ENCODE measurements around the gene PTGER4. TPM values are rescaled to one million over a fixed set of nuclear protein-coding genes. Genes with fewer than 3 reads are reported as not detected.

The PTGER4 gene
- total and polyA plus RNA-seq, 9 donors = 0.66 to 8.8 (median 2.8) TPM

- Histone ChIP-seq H3K27ac (no peak overlapping the region), H3K4me3 (no peak overlapping the region), H3K36me3 (no peaks in the 10 kb centered on the region), H3K4me1 (ENCODE audit: insufficient read depth) (peaks cover 4% of the 10 kb centered on the region), H3K9me3 (no peaks in the 10 kb centered on the region), H3K27me3 (no peaks in the 10 kb centered on the region)
- DNase-seq = no peak
- TF ChIP-seq, protein P1, sequence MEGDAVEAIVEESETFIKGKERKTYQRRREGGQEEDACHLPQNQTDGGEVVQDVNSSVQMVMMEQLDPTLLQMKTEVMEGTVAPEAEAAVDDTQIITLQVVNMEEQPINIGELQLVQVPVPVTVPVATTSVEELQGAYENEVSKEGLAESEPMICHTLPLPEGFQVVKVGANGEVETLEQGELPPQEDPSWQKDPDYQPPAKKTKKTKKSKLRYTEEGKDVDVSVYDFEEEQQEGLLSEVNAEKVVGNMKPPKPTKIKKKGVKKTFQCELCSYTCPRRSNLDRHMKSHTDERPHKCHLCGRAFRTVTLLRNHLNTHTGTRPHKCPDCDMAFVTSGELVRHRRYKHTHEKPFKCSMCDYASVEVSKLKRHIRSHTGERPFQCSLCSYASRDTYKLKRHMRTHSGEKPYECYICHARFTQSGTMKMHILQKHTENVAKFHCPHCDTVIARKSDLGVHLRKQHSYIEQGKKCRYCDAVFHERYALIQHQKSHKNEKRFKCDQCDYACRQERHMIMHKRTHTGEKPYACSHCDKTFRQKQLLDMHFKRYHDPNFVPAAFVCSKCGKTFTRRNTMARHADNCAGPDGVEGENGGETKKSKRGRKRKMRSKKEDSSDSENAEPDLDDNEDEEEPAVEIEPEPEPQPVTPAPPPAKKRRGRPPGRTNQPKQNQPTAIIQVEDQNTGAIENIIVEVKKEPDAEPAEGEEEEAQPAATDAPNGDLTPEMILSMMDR (IDR thresholded peaks at IDR 0.05) = no peak
- no peak for TF ChIP-seq EP300 (IDR thresholded peaks at IDR 0.05)
- no peak for TF ChIP-seq POLR2A (IDR thresholded peaks at IDR 0.05)
- 25 to 33% (median 31%) methylated on average over 3 of the region's 3 CpGs for WGBS, 3 donors
- intact Hi-C loops (cut with DNase I) = no loop called here
Observed at GRCh38 chr5:40733879-40734563, 54.3 kb downstream of the PTGER4 start.

GRCh38 chr5:40734986-40735385, 55.3 kb downstream of the PTGER4 start:
- H3K9me3 ChIP-seq = no peaks in the 10 kb centered on the region
- intact Hi-C loops (cut with DNase I) = no loop called here
- peaks cover 4% of the 10 kb centered on the region for H3K4me1 ChIP-seq (ENCODE audit: insufficient read depth)
- no peak for DNase-seq
- H3K27me3 ChIP-seq = no peaks in the 10 kb centered on the region
- no peak overlapping the region for H3K4me3 ChIP-seq
- 64 to 74% (median 70%) methylated on average over 2 of the region's 2 CpGs for WGBS, 3 donors
- H3K36me3 ChIP-seq = no peaks in the 10 kb centered on the region
- H3K27ac ChIP-seq = no peak overlapping the region
- TF ChIP-seq POLR2A (IDR thresholded peaks at IDR 0.05) = no peak
- TF ChIP-seq, protein P1 (IDR thresholded peaks at IDR 0.05) = no peak
- TF ChIP-seq EP300 (IDR thresholded peaks at IDR 0.05) = no peak

GRCh38 chr5:40735609-40736008, 55.9 kb downstream of the PTGER4 start:
- peaks cover 4% of the 10 kb centered on the region for H3K4me1 ChIP-seq (ENCODE audit: insufficient read depth)
- intact Hi-C loops (cut with DNase I) = no loop called here
- no peaks in the 10 kb centered on the region for H3K27me3 ChIP-seq
- no peaks in the 10 kb centered on the region for H3K36me3 ChIP-seq
- no peak overlapping the region for H3K4me3 ChIP-seq
- DNase-seq = no peak
- TF ChIP-seq EP300 (IDR thresholded peaks at IDR 0.05) = no peak
- TF ChIP-seq POLR2A (IDR thresholded peaks at IDR 0.05) = no peak
- TF ChIP-seq, protein P1 (IDR thresholded peaks at IDR 0.05) = no peak
- H3K9me3 ChIP-seq = no peaks in the 10 kb centered on the region
- H3K27ac ChIP-seq = no peak overlapping the region

- Histone ChIP-seq H3K4me3 (no peak overlapping the region), H3K4me1 (ENCODE audit: insufficient read depth) (peaks cover 4% of the 10 kb centered on the region), H3K36me3 (no peaks in the 10 kb centered on the region), H3K27ac (no peak overlapping the region), H3K27me3 (no peaks in the 10 kb centered on the region), H3K9me3 (no peaks in the 10 kb centered on the region)
- 13 to 24% (median 17%) methylated on average over 1 of the region's 1 CpG for WGBS, 3 donors
- no peak for DNase-seq
- TF ChIP-seq EP300 (IDR thresholded peaks at IDR 0.05) = no peak
- TF ChIP-seq, protein P1 (IDR thresholded peaks at IDR 0.05) = peak in 2 of 3 donors; percentile 13 to 28
- intact Hi-C loops (cut with DNase I) = no loop called here
Observed at GRCh38 chr5:40736103-40736875, 56.6 kb downstream of the PTGER4 start.
